IPS-NIHi7 (cell line): ENCODE measurements around the gene ABCG1.
A peak's percentile ranks its signal among the peaks of the same experiment; 100 is the strongest.

Source experiments
- DNase-seq: peaks from one replicate; pipeline ENCODE4 v3.0.0; 2012; ENCODE audit warnings: mixed read lengths; ENCODE audit errors: extremely low spot score

ABCG1 gene

DNA sequence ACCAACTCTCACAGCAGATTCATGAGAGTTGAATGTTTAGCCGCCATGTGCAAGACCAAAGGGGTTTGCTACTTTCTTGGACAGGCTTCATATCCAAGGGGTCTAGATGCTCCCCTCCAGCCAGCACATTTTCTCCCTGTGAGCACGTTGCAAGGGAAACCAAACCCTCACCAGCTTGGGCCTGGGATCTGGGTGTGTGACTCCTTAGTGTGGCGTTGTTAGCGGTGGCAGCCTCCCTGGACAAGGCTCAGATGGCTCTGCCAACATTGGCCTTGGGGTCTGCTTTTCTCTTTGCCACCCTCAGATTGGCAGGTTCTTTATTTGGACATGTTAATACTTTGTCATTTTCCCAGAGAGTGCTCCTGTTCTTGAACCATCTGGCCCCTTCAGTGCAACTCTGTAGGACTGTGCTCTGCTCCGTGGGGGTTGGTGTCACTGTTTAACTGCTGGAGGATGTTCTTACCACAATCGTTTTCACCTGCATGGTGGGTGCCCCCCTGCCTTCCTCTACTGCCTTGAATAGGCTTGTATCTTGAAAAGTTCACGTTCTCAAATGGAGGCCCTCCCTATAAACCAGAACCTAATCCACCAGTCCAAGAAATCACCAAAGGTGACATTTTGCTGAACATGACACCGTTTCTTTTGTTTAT is 13.4 kb downstream of the ABCG1 start:
- no peak for DNase-seq

DNA sequence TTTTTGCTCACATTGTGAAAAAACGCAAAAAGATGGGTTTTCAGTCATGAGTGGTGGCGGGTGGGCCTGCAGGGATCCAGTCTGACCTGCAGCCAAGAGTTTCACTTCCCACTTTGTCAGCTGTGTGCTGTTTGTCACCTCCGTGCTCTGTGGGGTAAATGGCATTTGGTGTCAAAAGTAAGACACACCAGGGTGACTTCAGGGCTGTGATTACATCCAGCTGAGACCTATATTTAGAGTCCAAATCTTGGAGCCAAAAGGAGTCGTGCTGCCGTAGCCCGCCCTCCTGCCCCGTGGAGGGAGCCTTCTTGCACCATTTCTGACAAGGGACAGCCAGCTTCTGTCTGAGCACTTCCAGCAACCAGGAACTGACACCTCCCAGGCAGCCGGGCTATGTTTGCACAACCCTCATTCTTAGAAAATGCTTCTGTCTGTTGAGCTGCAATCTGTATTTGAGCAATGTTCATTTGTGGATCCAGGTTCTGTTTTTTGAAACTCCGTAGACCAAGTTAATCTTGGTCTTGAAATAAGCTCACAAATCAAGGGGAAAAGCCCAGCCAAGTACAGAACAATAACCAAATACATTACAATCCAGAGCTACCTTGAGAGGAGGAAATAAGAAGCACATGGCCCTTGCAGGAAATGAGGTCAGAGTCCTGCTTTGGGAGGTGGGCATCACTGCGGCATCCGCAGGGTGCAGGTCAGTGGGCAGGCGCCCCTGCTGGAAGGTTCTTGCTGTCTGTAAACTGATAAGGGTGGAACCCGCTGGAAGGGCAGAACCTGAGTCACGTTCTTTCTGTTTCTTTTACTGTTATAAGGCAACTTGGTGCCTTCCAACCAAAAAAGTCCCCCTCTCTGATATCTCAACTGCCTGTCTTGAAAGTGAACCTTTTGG is 14.4 kb downstream of the ABCG1 start:
- peak; percentile 27 for DNase-seq

DNA sequence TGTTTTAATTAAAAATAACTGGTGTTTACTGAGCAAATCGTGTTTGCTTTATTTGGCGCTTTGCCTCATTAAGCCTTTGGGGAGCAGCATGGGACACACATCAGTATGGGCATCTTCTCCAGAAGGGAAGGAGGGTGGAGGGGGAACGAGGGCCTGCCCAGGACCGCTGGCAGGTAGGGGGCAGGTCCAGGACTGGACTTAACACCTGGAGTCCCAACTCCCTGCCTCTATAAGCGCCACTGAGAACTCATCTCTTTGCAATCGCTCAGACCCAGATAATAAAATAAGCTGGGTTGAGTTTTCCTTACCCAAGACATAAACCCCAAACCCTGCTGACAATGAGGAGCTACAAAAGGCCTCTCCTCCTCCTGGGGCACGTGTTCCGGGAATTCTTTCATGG is 15.1 kb downstream of the ABCG1 start:
- DNase-seq: no peak

- peak; percentile 80 for DNase-seq
These were observed 15.7 kb downstream of the ABCG1 start for GRCh38 chr21:42234464-42235241.

- no peak for DNase-seq
These were observed 16.7 kb downstream of the ABCG1 start for GRCh38 chr21:42235593-42235992.

DNA sequence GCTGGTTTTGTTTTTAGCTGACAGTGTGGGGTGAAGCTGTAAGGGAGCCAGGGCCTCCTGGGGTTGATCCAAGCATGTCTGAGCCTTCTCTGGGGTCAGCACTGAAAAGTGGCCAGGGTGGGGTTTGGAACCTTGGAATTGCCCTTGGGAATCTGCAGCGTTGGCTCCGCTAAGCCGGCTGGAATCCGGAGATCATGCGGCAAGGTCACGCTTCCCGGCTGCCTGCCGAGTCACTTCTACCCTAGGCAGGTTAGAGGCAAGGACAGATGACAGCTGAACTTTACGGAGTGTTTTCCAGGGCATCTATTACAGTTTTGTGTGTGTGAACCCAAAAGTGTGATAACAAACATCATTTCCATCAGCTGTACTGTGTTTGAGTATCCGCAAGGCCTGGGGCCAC is 17.1 kb downstream of the ABCG1 start:
- no peak for DNase-seq

DNA sequence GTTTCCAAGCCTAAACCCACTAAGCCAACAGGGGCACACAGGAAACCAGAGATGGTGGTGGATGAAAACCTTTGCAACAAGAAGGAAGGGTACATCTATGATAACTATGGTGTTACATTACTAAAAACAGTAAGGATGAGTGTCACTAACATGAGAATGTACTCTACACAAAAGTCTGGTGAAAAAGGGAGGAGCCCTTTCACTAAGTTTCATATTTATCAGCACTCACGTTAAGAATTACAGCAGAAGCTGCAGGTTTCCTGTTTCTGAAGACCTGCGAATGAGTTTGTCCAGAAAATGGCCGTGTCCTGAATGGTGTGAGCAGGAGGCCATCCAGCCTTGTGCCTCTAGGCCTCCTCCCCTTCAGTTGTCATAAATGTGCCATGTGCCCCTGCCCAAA is 17.8 kb downstream of the ABCG1 start:
- DNase-seq: no peak

GRCh38 chr21:42237161-42237560 is 18.2 kb downstream of the ABCG1 start:
- DNase-seq: no peak

DNA sequence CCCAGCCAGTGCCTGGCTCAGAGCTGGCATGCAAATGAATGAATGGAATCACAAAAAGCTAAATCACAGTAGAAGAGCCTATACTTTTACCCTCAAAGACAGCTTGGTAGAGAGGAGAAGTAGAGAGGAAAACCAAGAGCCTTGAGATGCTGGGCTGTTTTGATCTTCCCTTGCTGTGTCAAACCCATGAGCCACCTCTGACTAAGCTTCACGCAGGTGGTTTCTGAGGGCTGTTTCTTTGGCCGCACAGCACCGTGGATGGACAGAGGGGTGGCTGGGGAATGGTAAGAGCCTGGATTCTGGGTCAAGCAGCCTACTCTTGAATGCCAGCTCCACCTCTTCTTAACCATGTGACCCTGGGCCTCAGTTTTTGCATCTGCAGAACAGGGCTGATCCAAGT is 18.6 kb downstream of the ABCG1 start:
- DNase-seq: no peak

- no peak for DNase-seq
These were observed 19.4 kb downstream of the ABCG1 start for GRCh38 chr21:42238185-42238934.

GRCh38 chr21:42239556-42239955 is 20.6 kb downstream of the ABCG1 start:
- no peak for DNase-seq

DNA sequence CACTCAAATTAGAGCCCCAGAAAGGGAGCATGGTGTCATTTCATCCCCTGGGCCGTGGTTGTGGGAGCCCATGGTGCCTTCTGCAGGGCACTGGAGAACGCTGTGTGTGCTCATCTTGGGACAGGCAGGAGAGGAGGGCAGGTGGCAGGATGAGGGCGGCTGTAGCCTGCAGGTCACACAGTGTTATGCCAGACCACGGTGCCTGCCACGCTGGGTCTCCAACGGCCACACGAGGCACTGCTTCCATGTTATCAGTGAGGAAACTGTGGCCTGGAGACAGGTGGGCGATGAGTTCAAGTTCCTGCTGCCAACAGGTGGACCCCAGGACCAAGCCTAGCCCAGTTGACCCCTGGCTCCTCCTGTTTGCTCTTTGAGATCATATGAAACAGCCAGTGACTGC is 21.0 kb downstream of the ABCG1 start:
- DNase-seq: no peak

DNA sequence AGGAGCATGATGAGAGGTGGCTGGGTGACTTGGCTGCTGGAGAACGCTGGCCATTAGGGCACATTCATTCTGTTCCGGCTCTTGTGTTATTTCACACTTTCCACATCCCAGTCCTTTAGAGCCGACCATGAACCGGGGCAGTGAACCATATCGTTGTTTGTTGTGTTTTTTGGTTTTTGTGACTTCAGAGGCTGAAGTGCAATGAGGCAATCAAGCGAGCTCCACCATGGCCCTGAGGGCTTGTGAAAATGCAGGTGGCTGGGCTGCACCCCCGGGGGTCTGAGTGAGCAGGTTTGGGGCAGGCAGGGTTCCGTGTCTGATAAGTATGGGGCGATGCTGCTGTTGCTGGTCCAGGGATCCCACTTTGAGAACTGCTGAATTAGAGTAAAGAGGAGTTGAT is 23.7 kb downstream of the ABCG1 start:
- DNase-seq: no peak

GRCh38 chr21:42243026-42243425 is 24.1 kb downstream of the ABCG1 start:
- no peak for DNase-seq

DNA sequence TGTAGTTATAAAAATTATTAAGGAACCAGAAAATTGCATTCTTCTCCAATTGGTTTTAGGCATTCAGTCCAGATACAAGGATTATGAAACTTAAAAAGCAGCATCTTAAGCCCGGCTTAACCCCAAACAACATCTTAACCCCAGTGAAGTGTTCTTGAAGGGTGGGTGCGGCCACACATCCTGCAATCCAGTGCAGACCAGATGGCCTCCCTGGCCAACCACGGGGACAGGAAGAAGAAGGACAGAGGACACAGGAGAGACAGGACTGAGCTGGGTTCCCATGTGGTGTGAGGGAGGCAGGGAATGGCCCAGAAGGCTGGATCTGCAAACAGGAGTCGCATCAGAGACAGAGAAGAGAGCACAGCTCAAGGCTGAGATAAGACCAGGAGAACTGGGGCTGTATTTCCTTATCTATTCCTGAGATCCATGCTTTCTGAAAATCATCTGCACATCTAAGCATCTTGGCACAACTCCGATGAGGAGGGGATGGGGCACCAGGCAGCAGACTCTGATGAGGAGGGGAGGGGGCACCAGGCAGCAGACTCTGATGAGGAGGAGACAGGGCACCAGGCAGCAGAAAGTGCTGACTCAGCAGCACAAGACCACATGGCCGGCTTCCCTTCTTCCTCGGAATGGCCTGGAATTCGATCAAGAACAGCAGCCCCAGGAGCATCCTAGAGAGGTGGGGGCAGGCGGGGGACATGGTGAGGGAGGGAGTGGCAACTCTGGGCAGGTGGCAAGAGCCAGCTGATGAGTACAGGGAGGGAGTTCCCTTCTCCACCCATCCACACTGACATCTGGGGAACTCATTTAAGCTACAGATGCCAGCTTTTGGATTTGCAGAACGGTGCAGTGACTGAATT is 26.6 kb downstream of the ABCG1 start:
- peak; percentile 33 for DNase-seq

DNA sequence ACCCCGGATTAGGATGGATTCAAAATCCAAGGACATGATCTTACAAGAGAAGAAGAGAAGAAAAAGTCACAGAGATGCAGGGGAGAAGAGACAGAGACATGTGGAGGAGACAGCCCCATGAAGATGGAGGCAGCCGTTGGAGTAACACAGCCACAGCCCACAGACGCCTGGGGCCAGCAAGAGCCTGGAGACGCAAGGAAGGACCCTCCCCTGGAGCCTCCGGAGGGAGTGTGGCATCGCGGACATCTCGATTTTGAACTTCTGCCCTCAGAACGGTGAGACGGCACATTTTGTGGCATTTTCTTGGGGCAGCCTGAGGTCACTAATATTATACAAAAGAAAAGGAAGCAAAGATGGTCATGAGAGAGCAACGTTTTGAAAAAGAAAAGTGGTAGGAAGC is 28.8 kb downstream of the ABCG1 start:
- DNase-seq: no peak

- DNase-seq: no peak
These were observed 29.3 kb downstream of the ABCG1 start for GRCh38 chr21:42248241-42248640.

- DNase-seq: no peak
These were observed 30.1 kb downstream of the ABCG1 start for GRCh38 chr21:42248783-42249597.

GRCh38 chr21:42250422-42251403 is 31.8 kb downstream of the ABCG1 start:
- no peak for DNase-seq
